Type B pancreatic cell (in vitro differentiated cells): Measurements from ENCODE around the gene CCDC9B. TPM values are rescaled to one million over a fixed set of nuclear protein-coding genes. Genes with fewer than 3 reads are reported as not detected.
A peak's percentile ranks its signal among the peaks of the same experiment; 100 is the strongest.

Experiments used
- DNase-seq: peaks from one replicate; pipeline ENCODE4 v3.0.0; 2021; ENCODE audit warnings: mixed read lengths; ENCODE audit not compliant: unreplicated experiment; ENCODE audit errors: extremely low spot score
- H3K27ac Mint-ChIP-seq: 2 replicates; pipeline ENCODE4 v1.8.0; 2021; ENCODE audit warnings: mild to moderate bottlenecking, mixed read lengths
- H3K27me3 Mint-ChIP-seq: 2 replicates; pipeline ENCODE4 v1.8.0; 2021; ENCODE audit warnings: mixed read lengths
- H3K36me3 Mint-ChIP-seq: 2 replicates; pipeline ENCODE4 v1.8.0; 2021; ENCODE audit warnings: mixed read lengths
- H3K4me1 Mint-ChIP-seq: one replicate; pipeline ENCODE4 v1.8.0; 2021; ENCODE audit warnings: mixed read lengths; ENCODE audit not compliant: unreplicated experiment
- H3K4me3 Mint-ChIP-seq: 2 replicates; pipeline ENCODE4 v1.8.0; 2021; ENCODE audit warnings: mild to moderate bottlenecking, mixed read lengths
- H3K9me3 Mint-ChIP-seq: 2 replicates; pipeline ENCODE4 v1.8.0; 2021; ENCODE audit warnings: mixed read lengths
- total RNA-seq: library from RNA; stranded (reverse); gene quantifications from 2 replicates; pipeline ENCODE4 v1.2.1, GENCODE V29; 2021; ENCODE audit warnings: low replicate concordance
- TF ChIP-seq, protein P1 (sequence below): fragments of 200-600 bp; sonication (generic); conservative IDR thresholded peaks from 2 replicates; pipeline ENCODE4 v1.5.0; 2021; ENCODE audit warnings: antibody characterized with exemption, mild to moderate bottlenecking

The CCDC9B gene
- total RNA-seq, 1 donor from 2014 or later, result 2.4 TPM

DNA sequence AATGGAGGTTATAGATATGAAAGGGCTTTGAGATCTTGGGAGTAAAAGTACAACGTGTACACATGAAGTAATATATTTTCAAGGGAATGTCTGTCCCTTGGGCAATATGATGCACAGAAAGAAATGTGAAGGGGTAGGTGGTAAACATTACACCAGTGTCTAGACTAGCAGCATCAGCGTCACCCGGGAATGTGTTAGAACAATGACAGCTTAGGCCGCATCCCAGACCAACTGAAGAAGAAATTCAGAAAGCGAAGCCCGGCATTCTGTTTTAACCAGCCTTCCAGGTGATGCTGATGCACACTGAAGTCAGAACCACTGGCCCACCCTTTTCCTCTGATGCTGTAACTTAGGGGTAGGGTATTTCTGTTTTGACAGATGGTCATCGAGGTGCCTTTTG is 10.9 kb downstream of the CCDC9B start:
- DNase-seq, result no peak
- Mint-ChIP-seq H3K9me3 (no peaks in the 10 kb centered on the region), H3K27ac (no peak overlapping the region), H3K4me1 (peaks cover 53% of the 10 kb centered on the region), H3K4me3 (no peak overlapping the region), H3K27me3 (peaks cover 11% of the 10 kb centered on the region), H3K36me3 (peaks cover 3% of the 10 kb centered on the region)
- TF ChIP-seq, protein P1, sequence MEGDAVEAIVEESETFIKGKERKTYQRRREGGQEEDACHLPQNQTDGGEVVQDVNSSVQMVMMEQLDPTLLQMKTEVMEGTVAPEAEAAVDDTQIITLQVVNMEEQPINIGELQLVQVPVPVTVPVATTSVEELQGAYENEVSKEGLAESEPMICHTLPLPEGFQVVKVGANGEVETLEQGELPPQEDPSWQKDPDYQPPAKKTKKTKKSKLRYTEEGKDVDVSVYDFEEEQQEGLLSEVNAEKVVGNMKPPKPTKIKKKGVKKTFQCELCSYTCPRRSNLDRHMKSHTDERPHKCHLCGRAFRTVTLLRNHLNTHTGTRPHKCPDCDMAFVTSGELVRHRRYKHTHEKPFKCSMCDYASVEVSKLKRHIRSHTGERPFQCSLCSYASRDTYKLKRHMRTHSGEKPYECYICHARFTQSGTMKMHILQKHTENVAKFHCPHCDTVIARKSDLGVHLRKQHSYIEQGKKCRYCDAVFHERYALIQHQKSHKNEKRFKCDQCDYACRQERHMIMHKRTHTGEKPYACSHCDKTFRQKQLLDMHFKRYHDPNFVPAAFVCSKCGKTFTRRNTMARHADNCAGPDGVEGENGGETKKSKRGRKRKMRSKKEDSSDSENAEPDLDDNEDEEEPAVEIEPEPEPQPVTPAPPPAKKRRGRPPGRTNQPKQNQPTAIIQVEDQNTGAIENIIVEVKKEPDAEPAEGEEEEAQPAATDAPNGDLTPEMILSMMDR, result no peak

DNA sequence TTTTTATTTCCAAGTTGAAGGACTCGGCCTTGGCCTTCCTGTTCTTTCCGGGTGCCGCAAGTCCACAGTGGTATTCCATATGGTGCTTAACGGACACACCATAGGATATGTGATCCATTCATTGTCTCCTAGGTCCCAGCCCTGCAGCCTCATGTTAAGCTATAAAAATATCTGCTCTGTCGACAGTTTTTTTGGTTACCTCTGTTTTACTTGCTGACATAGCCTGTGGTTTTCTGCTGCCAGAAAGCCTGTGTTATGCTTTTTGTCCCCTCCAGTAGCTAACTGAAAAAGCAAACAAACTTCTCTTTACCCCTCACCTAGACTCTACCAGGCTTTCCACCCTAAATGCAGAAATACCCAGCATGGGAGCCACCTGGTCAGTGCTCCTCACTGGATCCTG is 12.0 kb downstream of the CCDC9B start:
- Mint-ChIP-seq H3K9me3 (no peaks in the 10 kb centered on the region), H3K27me3 (peaks cover 12% of the 10 kb centered on the region), H3K4me1 (peaks cover 47% of the 10 kb centered on the region), H3K36me3 (peaks cover 3% of the 10 kb centered on the region), H3K4me3 (peak overlapping the region; percentile 51), H3K27ac (no peak overlapping the region)
- TF ChIP-seq, protein P1, result no peak
- DNase-seq, result no peak

DNA sequence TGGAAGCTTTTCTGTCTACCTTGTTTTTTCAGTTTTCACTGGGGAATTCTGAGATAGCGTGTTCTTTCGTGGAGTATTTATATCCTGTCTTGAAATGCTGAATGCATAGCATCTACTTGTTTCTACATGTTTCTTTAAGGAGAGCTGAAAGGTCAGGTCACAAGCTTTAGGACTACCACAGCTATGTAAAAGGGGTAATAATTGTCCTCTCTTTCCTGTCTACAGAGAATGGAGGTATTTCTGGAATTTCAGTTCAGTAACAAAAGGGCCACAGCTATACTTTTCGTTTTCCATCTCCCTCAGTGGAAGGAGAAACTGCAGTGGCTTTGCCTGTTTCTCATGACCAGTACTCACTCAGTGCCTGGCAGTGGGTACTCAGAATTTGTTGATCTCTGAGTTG is 12.6 kb downstream of the CCDC9B start:
- Mint-ChIP-seq H3K9me3 (no peaks in the 10 kb centered on the region), H3K27me3 (peaks cover 13% of the 10 kb centered on the region), H3K36me3 (peaks cover 3% of the 10 kb centered on the region), H3K4me1 (peaks cover 44% of the 10 kb centered on the region), H3K27ac (peak overlapping the region; percentile 17), H3K4me3 (peak overlapping the region; percentile 29)
- TF ChIP-seq, protein P1, result no peak
- DNase-seq, result no peak

DNA sequence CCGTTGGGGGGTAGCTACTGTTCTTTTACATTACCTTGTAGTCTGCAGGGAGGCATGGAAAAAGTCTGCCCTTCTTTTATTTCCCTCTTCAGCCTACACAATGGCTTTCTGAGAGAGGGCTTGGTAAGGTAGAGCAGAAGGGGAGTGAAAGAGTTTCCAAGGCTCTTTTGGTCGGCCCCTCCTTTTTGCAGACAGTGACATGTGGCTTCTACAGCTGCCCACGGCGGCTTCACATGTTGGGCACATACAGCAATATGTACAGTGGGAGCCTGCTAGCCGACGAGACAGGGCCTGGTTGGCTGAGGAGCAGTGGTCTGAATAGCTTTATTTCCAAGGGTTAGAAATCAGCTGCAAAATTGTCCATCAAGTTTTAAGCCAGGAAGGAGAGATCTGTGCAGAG is 13.3 kb downstream of the CCDC9B start:
- H3K9me3 Mint-ChIP-seq, result no peaks in the 10 kb centered on the region
- H3K4me3 Mint-ChIP-seq, result peak overlapping the region; percentile 29
- no peak for DNase-seq
- H3K27ac Mint-ChIP-seq, result no peak overlapping the region
- H3K4me1 Mint-ChIP-seq, result peaks cover 44% of the 10 kb centered on the region
- TF ChIP-seq, protein P1, result no peak
- H3K36me3 Mint-ChIP-seq, result peaks cover 3% of the 10 kb centered on the region
- peaks cover 15% of the 10 kb centered on the region for H3K27me3 Mint-ChIP-seq

DNA sequence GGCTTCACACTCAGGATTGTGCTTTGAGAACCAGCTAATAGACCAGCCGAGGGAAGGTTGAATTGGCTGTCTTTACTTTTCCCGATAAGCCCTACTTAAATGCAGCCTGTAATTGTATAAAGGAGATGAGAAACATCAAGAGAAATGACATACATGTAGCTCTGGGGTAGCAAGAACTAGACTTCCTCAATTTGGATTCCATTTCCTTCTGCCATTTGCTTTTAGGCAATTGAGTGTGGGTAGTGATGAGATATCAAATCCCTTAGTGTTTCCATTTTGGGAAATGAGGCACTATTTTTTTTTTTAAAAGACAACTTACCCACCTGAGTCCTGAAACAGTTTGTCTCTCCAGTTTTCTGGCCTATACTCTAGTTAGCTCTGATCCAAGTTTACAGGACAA is 15.0 kb downstream of the CCDC9B start:
- H3K4me1 Mint-ChIP-seq, result peaks cover 51% of the 10 kb centered on the region
- no peak overlapping the region for H3K27ac Mint-ChIP-seq
- peaks cover 3% of the 10 kb centered on the region for H3K36me3 Mint-ChIP-seq
- H3K27me3 Mint-ChIP-seq, result peaks cover 18% of the 10 kb centered on the region
- TF ChIP-seq, protein P1, result no peak
- no peak for DNase-seq
- H3K9me3 Mint-ChIP-seq, result no peaks in the 10 kb centered on the region
- H3K4me3 Mint-ChIP-seq, result peak overlapping the region; percentile 89

DNA sequence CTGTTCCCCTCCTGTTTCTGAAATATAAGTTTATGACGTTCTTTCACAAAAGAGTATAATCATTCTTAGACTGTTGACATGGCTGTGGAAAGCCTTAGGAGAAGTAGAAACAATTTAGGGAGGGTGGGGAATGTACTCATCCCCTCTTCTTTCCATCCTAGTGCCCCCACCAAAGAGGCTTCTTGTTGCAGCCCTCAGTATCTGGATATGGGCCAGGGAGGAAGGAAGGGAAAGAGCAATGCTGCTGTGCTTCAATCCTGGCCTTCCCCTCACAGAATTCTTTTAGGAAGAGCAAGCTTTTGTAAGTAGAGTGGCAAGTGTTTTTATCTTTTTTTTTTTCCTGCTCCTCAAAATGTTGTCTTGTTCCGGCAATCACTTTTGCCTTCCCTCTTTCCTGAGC is 15.6 kb downstream of the CCDC9B start:
- Mint-ChIP-seq H3K4me1 (peaks cover 51% of the 10 kb centered on the region), H3K36me3 (peaks cover 3% of the 10 kb centered on the region)

More for the DNA sequence above, 15.6 kb downstream of the CCDC9B start:
- H3K9me3 Mint-ChIP-seq, result no peaks in the 10 kb centered on the region
- H3K27me3 Mint-ChIP-seq, result peaks cover 18% of the 10 kb centered on the region
- TF ChIP-seq, protein P1, result no peak
- no peak overlapping the region for H3K27ac Mint-ChIP-seq
- peak overlapping the region; percentile 89 for H3K4me3 Mint-ChIP-seq
- no peak for DNase-seq
